ENCODE results near the gene KIAA1671.

KIAA1671 gene

DNA sequence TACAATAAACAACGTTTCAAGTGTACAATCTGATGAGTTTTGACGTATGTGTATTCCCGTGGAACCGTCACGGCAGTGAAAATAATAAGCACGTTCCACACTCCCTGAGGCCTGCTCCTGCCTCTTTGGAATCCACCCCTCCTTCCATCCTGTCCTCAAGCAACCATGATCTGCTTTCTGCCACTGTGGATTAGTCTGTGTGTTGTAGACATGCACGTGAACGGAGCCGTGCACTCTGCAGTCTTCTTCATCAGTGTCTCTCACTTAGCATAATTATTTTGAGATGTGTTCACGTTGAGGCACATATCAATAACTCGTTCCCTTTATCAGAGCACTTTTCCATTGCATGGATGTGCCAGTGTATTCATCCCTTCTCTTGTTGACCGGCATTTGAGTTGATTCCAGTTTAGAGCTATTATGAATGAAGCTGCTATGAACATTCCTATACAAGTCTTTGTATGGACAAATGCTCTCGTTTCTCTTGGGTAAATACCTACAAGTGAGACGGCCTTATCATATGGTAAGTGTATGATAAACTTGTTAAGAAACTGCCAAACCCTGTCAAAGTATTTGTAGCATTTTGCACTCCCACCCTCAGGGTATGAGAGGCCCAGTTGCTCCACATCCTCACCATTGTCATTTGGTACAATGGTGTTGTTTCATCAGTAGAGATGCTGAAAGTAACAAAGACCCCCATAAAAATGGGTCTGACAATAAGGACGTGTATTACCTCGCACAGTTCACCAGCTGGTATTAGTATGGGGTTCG lies 144.3 kb downstream of the KIAA1671 start:
- no peak for DNase-seq

DNA sequence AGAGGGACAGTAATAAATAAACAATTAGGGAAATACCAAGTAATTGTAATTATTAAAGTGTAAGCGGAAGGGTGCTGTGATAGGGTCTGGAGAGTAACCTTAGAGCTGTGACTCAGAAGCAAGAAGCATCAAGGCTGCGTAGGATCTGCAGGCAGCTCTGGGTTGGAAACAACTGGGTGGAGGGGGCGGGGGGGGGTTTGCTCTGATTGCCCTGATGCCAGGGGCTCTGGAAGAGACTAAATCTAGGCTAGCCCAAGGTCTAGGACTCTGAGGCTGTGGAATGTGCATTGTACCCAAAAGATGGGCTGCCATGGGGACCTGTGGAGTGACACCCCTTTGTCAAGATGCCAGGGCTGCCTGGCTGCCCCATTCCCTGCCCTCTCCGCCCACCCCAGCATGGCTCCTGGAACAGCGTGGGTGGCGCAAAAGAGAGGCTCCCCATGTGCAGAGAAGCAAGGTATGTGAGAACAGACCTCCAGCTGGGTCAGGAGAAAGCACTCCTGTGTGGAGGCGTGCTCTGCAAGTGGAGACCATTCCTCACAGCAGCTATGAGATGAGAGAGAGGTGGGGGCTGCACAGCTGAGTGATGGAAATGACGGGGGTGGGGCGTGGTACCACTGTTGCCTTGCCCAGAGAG lies 146.0 kb downstream of the KIAA1671 start:
- no peak for DNase-seq

DNA sequence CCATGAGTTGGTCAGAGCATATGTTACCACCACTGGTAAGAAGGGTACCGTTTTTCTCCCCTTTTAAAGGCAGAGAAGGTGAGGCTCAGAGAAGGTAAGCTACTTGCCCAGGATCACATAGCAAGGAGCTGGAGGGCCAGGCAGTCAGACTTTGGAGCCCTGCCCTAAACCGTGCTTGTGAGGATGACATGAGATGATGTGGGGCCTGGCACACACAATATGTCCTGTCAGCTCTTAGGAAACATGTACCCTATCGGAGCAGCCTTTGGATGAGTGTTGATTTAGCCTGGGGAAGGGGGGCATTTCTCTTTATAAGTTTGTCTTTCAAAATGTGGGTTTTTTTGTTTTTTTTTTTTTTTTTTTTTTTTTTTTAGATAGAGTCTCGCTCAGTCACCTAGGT lies 146.7 kb downstream of the KIAA1671 start:
- DNase-seq = no peak

DNA sequence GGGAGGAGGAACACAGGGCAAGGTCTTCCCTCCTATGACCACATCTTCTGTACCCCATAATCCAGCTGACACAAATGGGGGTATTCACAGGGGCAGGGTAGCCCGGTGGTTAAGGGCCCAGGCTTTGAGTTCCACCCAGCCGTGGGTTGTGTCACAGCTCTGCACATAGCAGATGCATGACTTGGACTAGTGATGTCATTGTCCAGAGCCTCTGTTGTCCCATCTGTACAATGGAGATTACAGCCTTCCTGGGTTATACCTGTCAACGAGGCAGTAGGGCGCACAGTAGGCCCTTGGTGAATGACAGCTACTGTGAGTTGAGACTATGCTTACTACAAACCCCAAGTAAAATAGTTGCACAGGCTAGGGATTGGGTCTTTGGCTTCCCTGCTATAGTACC lies 147.9 kb downstream of the KIAA1671 start:
- DNase-seq = no peak

GRCh38 chr22:25100948-25101347 lies 148.4 kb downstream of the KIAA1671 start:
- DNase-seq = no peak

DNA sequence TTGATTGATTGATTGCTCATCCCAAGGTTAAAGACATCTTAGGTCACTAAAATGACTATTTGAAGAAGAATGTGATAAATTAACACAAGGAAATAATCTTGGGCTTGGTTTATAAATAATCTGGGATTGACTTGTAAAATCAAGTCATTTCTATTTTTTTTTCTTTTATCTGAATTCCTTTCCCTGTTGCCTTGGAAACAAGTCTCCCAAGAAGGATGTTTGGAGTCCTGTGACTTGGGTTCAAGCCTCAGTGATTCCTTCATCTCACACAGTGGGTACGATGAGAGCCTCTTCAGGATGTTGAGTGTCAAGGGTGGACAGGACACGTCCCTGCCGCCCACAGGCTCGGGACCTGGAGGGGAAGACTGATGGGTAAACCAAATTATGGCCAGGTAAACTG lies 149.0 kb downstream of the KIAA1671 start:
- no peak for DNase-seq

- no peak for DNase-seq
Measured at GRCh38 chr22:25101986-25102385, 149.5 kb downstream of the KIAA1671 start.

DNA sequence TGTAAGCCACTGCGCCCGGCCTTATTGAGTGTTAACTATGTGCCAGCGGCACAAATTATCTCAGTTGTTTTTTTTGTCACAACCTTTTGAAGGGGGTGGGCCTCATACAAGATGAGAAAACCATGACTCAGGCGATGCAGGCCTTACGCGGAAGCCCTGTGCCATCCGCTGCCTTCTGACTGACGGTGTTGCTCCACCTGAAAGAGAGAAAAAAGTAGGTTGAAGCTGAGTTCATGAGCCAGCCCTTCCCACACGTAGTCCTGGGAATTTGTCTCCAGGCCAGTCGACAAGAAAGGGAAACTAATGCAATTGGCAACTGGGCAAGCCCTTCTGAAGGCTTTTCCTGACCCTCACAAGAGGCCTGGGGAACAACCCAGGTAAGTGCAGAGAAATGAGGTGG lies 150.2 kb downstream of the KIAA1671 start:
- DNase-seq = no peak

- no peak for DNase-seq
Measured at GRCh38 chr22:25104367-25104766, 151.9 kb downstream of the KIAA1671 start.

GRCh38 chr22:25105817-25106650 lies 153.5 kb downstream of the KIAA1671 start:
- no peak for DNase-seq

- no peak for DNase-seq
Measured at GRCh38 chr22:25109878-25110595, 157.5 kb downstream of the KIAA1671 start.

GRCh38 chr22:25110596-25110845 lies 158.0 kb downstream of the KIAA1671 start:
- no peak for DNase-seq

GRCh38 chr22:25110846-25111578 lies 158.5 kb downstream of the KIAA1671 start:
- peak; percentile 35 to 37 for DNase-seq

DNA sequence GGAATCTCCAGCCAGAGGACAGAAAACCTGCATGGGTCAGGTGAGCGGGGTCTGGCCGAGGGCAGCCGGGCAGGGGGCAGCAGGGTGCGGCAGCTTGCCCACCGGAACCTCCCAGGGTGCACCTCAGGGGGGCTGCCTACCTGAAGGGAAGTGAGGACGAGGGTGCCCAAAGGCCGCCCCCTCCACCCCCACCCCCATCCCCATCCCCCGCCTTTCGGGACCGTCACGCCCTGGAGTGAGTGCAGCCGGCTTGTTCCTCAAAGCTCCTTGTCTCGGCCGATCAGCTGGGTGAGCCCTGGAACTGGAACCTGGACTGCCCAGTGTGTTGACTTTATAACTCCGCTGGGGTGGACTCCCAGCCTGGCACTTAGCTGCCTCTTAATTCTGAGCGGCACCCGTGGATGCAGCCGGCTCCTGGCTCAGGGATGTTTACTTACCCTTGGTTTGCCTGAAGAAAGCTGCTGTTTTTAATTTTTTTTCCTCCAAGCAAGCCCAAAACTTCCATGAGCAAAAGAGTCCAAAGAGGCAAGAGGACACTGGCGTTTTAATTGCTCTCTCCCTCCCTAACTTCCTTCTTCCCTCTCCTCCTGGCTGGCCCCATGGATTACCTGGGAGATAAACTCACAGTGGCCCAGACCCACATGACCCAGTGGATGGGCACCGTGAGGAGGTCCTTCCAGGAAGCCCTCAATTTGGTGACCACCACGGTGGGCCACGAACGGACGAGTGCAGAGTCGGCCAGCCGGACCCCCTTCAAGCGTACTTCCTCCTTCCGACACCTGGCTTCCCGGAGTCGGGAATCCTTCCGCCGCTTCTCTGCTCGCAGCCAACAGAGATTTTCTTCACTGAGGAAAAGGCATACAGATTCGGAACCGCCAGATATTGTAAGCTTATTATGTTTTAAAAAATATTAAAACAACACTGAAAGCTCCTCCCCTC lies 159.3 kb downstream of the KIAA1671 start:
- DNase-seq = no peak

- no peak for DNase-seq
Measured at GRCh38 chr22:25112538-25113253, 160.2 kb downstream of the KIAA1671 start.

GRCh38 chr22:25113316-25113721 lies 160.8 kb downstream of the KIAA1671 start:
- DNase-seq = no peak

DNA sequence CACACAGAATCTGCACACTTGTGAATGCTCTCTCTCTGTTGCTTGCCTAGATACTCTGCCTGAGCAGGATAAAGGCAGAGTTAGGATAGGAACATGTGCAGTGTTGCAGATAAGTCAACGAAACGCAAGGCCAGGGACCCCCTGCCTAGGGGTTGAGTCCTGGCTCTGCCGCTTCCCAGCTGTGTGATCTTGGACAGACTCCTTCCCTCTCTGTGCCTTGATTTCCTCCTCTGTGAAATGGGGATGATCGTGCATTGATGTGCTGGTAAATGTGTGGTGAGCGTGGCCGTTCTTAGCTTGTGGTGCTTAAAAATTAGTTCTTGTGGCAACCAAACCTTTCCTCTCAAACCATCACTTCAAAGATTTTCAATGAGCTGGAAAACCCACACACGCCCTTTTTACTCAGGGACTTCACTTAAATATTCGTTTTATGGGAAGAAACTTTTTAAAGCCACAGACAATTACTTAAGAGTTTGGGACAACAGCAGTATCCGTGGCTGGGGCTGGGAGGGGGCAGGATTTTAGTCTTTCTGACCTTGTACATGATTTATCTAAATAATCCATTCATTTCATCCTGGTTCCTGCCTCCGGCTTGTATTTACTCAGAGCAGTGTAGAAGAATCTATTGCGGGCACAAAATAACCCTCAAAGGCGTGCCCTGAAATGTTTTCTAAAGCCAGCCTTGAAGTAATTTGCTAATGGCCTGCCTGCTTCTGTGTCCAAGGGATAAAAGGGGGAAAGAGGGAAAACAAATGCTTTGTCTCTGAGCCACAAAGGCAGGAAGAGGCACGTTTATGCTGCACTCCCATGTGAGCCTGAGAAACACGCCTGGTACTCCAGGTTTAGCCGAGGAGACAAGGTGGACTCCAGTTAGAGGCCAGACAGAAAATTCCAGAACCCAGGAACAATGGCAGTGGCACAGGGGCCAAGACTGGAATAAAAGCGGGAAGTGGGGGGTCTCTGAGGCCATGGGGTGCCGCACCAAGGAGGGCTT lies 162.2 kb downstream of the KIAA1671 start:
- no peak for DNase-seq

GRCh38 chr22:25119609-25120008 lies 167.1 kb downstream of the KIAA1671 start:
- no peak for DNase-seq

- no peak for DNase-seq
Measured at GRCh38 chr22:25120093-25120561, 167.6 kb downstream of the KIAA1671 start.

Measured in activated CD4-positive, alpha-beta T cell treated with anti-CD3 and anti-CD28 coated beads, Interleukin-2, amount 50 U/mL, for 4 hours (primary cell).